ENCODE measurements around the gene MAST4.

Gene MAST4

GRCh38 chr5:67038817-67039603 is 442.8 kb downstream of the MAST4 start:
- H3K27ac ChIP-seq, result no peak overlapping the region
- no peak for TF ChIP-seq CTCF (conservative IDR thresholded peaks at IDR 0.05)

- no peak overlapping the region for H3K27ac ChIP-seq
- no peak for TF ChIP-seq CTCF (conservative IDR thresholded peaks at IDR 0.05)
Observed at GRCh38 chr5:67042176-67043003, 446.2 kb downstream of the MAST4 start.

GRCh38 chr5:67043796-67044511 is 447.8 kb downstream of the MAST4 start:
- H3K27ac ChIP-seq, result no peak overlapping the region
- no peak for TF ChIP-seq CTCF (conservative IDR thresholded peaks at IDR 0.05)

GRCh38 chr5:67045816-67046740 is 449.9 kb downstream of the MAST4 start:
- TF ChIP-seq CTCF (conservative IDR thresholded peaks at IDR 0.05), result no peak
- peak overlapping the region; percentile 33 for H3K27ac ChIP-seq

- peak overlapping the region; percentile 33 for H3K27ac ChIP-seq
- TF ChIP-seq CTCF (conservative IDR thresholded peaks at IDR 0.05), result no peak
Observed at GRCh38 chr5:67047160-67047559, 451.0 kb downstream of the MAST4 start.

- no peak for TF ChIP-seq CTCF (conservative IDR thresholded peaks at IDR 0.05)
- H3K27ac ChIP-seq, result peak overlapping the region; percentile 33
Observed at GRCh38 chr5:67047616-67048015, 451.4 kb downstream of the MAST4 start.
